HG03442 (cell line): ENCODE results near the gene PTGER2.

Experiments used
- ATAC-seq: cut with Tn5 transposase; IDR thresholded peaks from one replicate; pipeline ENCODE4 v1.9.1; 2021; ENCODE audit warnings: mild to moderate bottlenecking, moderate library complexity; ENCODE audit not compliant: unreplicated experiment

PTGER2 gene

DNA sequence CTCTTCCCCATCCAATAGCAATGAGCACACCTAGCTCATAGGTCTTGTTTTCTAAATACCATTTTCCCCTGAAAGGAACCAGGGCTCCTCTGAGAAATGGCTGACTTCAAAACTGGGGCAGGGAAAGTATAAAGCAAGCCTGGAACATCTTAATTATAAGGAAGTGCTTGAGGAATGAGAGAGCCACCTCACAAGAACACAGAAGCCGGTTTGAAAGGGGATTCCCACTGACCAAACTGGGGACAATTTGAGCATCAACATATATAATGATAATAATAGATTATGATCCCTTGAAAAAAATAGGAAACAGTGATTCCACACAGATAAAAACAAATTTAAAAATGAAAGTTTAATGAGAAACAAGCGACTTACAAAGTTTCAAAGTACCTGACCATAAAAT, 22.1 kb downstream of the PTGER2 start:
- no peak for ATAC-seq

DNA sequence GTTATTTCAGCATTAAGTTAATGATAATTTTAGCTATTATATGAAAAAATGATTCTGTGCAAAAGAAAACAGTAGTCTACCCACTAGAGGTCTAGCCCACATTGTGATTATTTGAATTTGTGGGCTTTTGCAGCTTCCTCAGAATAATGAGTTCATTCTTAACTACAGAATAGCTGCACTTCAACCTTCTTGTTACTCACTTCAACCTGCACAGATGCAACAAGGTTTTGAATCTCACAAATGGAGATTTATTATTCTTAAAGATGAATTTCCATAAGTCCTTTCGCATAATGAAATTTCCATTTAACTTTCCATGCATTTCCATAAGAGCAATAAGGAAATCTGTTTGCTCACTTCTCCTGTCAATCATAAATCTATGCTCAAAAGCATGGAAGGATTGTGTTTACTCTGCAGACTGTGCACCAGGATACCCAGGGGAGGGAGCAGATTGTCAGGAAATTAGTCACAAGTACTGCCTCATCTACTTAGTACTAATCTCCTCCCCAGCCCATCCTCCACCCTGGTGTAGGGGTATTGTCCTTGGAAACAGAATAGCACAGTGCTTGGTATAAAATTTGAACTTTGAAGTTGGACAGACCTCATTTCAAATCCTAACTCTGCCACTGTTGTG, 24.1 kb downstream of the PTGER2 start:
- ATAC-seq: no peak

DNA sequence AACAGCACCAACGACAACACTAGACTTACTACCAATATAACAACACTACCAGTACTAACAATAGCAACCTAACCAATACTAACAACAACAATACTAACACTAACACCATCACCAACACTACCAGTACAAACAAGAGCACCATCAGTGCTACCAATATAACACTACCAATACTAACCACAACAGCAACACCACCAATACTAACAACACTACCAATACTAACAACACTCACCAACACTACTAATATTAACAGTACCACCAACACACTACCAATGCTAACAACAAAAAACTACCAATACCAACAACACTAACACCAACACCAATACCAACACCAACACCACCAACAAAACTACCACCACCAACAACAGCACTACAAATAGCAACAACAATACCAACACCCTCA, 25.1 kb downstream of the PTGER2 start:
- no peak for ATAC-seq

GRCh38 chr14:52342849-52343596, 28.9 kb downstream of the PTGER2 start:
- ATAC-seq: no peak

GRCh38 chr14:52346778-52347177, 32.7 kb downstream of the PTGER2 start:
- ATAC-seq: no peak

DNA sequence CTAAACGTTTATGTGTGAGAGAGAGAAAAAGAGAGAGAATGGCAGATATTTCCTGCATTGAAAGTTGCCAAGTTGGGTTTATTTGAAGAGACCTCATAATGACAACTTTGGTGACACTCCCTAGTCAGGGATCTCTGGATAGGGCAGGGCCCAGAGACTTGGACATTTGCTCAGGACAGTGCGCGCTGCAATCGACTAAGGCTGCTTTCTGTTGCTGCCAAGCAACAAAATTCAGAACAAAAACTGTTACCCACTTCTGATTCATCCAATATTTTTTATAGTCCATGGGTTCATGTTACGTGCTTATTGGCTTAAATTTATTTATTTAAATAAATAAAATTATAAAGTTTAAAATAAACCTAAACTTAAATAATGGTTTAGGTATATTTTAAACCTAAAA, 34.2 kb downstream of the PTGER2 start:
- ATAC-seq: no peak

DNA sequence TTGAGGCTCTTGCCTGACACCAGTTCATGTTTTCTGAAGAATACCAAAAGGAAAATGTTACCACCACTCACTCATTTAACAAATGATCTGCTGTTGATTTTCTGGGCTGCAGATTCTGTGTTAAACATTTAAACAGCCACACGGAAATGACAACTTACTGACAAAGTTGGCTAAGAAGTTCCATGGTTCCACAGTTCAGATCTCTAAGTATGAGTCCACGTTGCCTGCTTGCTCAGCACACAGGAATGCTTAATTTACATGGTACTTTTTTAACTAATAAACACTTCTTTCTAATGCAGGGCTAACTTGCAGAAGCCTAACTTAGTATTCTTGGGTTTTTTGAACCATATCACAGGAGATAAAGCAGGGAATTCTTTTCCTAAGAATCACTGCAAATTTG, 34.7 kb downstream of the PTGER2 start:
- ATAC-seq: no peak

- ATAC-seq: peak; percentile 43
These were observed 35.6 kb downstream of the PTGER2 start for GRCh38 chr14:52349731-52350130.

DNA sequence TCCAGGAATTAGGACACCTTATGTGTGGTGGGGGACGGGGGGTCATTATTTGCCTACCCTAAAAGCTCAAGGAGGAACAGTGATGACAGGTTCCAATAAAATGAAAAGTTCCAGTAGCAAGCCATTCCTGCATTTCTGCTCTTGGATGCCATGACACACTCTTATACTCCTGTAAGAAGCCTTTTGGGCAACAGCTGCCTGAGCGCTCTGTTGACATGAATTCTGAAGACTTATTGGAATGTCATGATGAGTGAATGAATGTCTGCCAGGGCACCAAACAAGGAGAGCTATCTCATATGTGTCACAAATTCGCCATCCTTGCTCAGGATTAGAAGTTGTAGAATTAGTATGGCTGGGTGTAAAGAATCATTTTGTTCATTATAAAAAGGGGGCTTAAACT, 36.3 kb downstream of the PTGER2 start:
- ATAC-seq: no peak

DNA sequence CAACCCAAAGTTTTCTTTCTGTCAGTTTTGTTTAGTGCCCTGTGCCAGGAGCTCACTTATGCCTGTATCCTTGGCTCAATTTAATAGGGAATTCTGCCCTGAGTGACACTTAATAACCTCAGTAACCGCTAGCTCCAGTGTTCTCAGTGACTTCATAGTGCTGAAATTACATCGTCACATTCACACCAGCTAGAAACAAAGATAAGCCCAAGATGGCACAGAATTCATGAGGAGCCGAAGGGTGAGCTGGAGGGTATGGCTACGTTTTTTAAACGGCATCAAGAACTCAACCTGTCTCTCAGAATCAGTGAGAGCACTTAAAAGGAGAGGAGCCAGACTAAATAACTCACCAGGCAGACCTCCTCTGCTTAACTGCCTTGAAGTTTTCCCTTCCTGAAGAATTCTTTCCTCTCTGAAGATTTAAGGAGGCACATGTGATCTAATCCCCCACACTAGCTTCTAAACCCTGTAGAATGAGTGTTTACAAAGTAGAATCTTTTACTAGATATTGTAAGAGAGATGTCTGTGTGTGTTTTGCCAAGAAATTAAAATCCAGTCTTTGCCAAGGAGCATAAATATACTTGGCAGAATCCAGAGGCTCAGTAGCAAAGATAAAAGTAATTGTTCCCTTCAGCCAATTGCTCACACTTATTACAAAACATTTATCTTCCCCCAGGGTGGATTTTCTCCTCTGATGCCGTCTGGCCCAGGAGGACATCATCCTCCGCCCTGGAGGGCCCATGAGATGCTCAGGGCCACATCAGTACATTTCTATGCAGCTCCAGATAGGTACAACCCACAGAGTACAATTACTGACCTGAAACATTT, 37.3 kb downstream of the PTGER2 start:
- ATAC-seq: peak; percentile 23

- ATAC-seq: peak; percentile 79
These were observed 38.0 kb downstream of the PTGER2 start for GRCh38 chr14:52352061-52352491.

- ATAC-seq: no peak
These were observed 38.5 kb downstream of the PTGER2 start for GRCh38 chr14:52352569-52352968.

GRCh38 chr14:52354242-52354641, 40.1 kb downstream of the PTGER2 start:
- no peak for ATAC-seq

DNA sequence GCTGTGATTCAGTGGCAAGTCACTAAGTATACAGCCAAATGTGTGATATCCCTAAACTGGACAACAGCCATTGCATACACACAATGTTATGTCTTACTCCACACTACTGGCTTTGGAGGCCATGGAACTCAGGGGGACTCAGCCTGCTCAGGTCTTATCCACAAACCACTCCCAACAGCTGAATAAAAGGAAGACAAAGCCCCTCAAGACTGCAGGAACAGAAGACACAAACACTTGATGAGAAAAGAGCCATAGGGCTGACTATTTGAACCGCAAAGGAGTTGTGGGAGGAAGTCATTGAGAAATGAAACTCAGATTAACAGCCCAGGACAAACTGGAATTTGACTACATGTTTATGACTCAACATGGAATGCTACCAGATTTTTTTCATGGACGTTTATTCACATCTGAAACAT, 40.9 kb downstream of the PTGER2 start:
- no peak for ATAC-seq

DNA sequence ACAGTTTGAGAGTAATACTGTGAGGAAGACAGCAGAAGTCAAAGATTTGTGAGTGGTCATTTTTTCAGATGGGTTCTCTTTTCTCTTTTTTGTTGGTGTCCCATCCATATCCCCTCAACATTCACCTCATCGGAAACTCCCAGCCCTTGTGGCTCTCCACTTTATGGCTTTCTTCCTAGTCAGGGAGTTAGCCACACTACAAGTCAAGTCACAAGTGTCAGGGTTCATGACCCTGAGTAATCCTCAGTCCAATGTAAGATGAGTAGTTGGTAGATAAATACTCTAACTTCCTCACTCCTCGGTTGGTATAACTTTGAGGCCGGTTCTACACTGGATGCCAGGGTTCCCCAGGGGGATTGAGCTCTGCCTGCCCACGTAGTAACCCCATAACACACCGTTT, 41.4 kb downstream of the PTGER2 start:
- no peak for ATAC-seq

- no peak for ATAC-seq
These were observed 41.9 kb downstream of the PTGER2 start for GRCh38 chr14:52356025-52356424.

- no peak for ATAC-seq
These were observed 46.7 kb downstream of the PTGER2 start for GRCh38 chr14:52360831-52361230.

- ATAC-seq: no peak
These were observed 49.1 kb downstream of the PTGER2 start for GRCh38 chr14:52363041-52363704.

- ATAC-seq: no peak
These were observed 49.8 kb downstream of the PTGER2 start for GRCh38 chr14:52363961-52364360.

- no peak for ATAC-seq
These were observed 51.0 kb downstream of the PTGER2 start for GRCh38 chr14:52365071-52365470.

DNA sequence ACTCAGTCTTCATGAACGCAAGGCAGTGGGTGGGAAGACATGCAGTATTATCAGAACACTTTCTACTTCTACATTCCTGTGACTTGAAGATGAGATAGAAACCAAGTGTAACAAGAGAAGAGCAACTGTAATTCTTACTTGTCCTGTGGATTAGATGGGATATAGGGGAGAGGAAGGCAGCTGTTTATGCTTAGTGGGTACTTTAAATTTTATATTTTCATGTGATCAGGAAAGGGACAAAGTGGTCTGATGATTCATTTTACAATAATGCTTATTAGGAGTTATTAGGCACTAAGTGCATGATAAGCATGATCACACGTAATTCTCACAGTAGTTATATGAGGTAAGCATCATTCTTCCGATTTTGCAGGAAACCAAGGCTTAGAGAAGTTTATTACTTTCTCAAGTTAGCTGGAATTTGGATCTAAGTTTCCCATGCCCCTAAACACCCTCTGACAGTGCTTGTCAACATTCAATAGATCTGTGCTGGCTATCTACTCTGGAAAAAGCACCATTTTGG, 52.7 kb downstream of the PTGER2 start:
- no peak for ATAC-seq
